ENCODE data around the gene ERF. TPM values are rescaled to one million over a fixed set of nuclear protein-coding genes. Genes with fewer than 3 reads are reported as not detected.

ERF gene
- total RNA-seq, 1 experiment from 2014 or later = 35.1 TPM

- Mint-ChIP-seq H3K9me3 (ENCODE audit: unreplicated experiment) (no peaks in the 10 kb centered on the region), H3K27me3 (ENCODE audit: insufficient read depth, unreplicated experiment) (no peaks in the 10 kb centered on the region), H3K36me3 (ENCODE audit: insufficient read depth, unreplicated experiment) (peaks cover 15% of the 10 kb centered on the region), H3K4me3 (ENCODE audit: unreplicated experiment) (no peak overlapping the region), H3K4me1 (ENCODE audit: insufficient read depth, unreplicated experiment) (peaks cover 43% of the 10 kb centered on the region), H3K27ac (ENCODE audit: low read depth, unreplicated experiment) (no peak overlapping the region)
- ChIA-PET CTCF (interaction anchor here (0.8 to 7.0 kb wide), 4 partner anchors 14 to 140 kb away, joined by 3 to 145 read pairs (median 3); no protein-coding TSS in a partner anchor), POLR2A (interaction anchor here (7.7 kb wide), 1 partner anchor 31 kb away, joined by 158 read pairs; no protein-coding TSS in a partner anchor)
- no peak for TF ChIP-seq CTCF (IDR thresholded peaks at IDR 0.05; ENCODE audit: unreplicated experiment)
- DNase-seq (ENCODE audit: unreplicated experiment) = no peak
- intact Hi-C loops (cut with micrococcal nuclease) = loop anchor here (10.0 kb wide), 1 partner anchor 146 kb away; the partner anchor contains the start of gene CNFN
- no TSS peak for BruUV-seq (replicated peaks)
These were observed 6.4 kb downstream of the ERF start for GRCh38 chr19:42248270-42249148.

GRCh38 chr19:42247640-42248199 lies 7.2 kb downstream of the ERF start:
- no peak overlapping the region for H3K27ac Mint-ChIP-seq (ENCODE audit: low read depth, unreplicated experiment)
- POLR2A ChIA-PET = interaction anchor here (0.6 to 7.7 kb wide), 4 partner anchors 23 to 716 kb away, joined by 3 to 158 read pairs (median 30); partner anchors contain the start of genes CIC and PAFAH1B3
- no peaks in the 10 kb centered on the region for H3K27me3 Mint-ChIP-seq (ENCODE audit: insufficient read depth, unreplicated experiment)
- H3K4me3 Mint-ChIP-seq (ENCODE audit: unreplicated experiment) = no peak overlapping the region
- H3K4me1 Mint-ChIP-seq (ENCODE audit: insufficient read depth, unreplicated experiment) = peaks cover 40% of the 10 kb centered on the region
- CTCF ChIA-PET = interaction anchor here (0.8 to 7.0 kb wide), 7 partner anchors 13 to 193 kb away, joined by 3 to 145 read pairs (median 4); no protein-coding TSS in a partner anchor
- no peak for TF ChIP-seq CTCF (IDR thresholded peaks at IDR 0.05; ENCODE audit: unreplicated experiment)
- no TSS peak for BruUV-seq (replicated peaks)
- intact Hi-C loops (cut with micrococcal nuclease) = loop anchor here (10.0 kb wide), 1 partner anchor 147 kb away; the partner anchor contains the start of gene CNFN
- DNase-seq (ENCODE audit: unreplicated experiment) = no peak
- no peaks in the 10 kb centered on the region for H3K9me3 Mint-ChIP-seq (ENCODE audit: unreplicated experiment)
- peaks cover 20% of the 10 kb centered on the region for H3K36me3 Mint-ChIP-seq (ENCODE audit: insufficient read depth, unreplicated experiment)

- Mint-ChIP-seq H3K9me3 (ENCODE audit: unreplicated experiment) (no peaks in the 10 kb centered on the region), H3K36me3 (ENCODE audit: insufficient read depth, unreplicated experiment) (peaks cover 20% of the 10 kb centered on the region), H3K27ac (ENCODE audit: low read depth, unreplicated experiment) (no peak overlapping the region), H3K27me3 (ENCODE audit: insufficient read depth, unreplicated experiment) (no peaks in the 10 kb centered on the region), H3K4me3 (ENCODE audit: unreplicated experiment) (no peak overlapping the region), H3K4me1 (ENCODE audit: insufficient read depth, unreplicated experiment) (peaks cover 34% of the 10 kb centered on the region)
- intact Hi-C loops (cut with micrococcal nuclease) = loop anchor here (1.0 to 10.0 kb wide), 4 partner anchors 36 to 186 kb away; partner anchors contain the start of genes CNFN and MEGF8
- TF ChIP-seq CTCF (IDR thresholded peaks at IDR 0.05; ENCODE audit: unreplicated experiment) = no peak
- BruUV-seq (replicated peaks) = no TSS peak
- DNase-seq (ENCODE audit: unreplicated experiment) = no peak
- POLR2A ChIA-PET = interaction anchor here (0.6 to 7.7 kb wide), 11 partner anchors 9 to 715 kb away, joined by 3 to 158 read pairs (median 3); partner anchors contain the start of genes CIC and PAFAH1B3
- CTCF ChIA-PET = interaction anchor here (0.6 to 7.0 kb wide), 17 partner anchors 9 to 194 kb away, joined by 3 to 145 read pairs (median 4); partner anchors contain the start of genes PAFAH1B3 and PRR19
These were observed 7.8 kb downstream of the ERF start for GRCh38 chr19:42246922-42247639.
